Peyer's patch (tissue), 4 donors: ENCODE results near the gene BDNF. TPM values are rescaled to one million over a fixed set of nuclear protein-coding genes. Genes with fewer than 3 reads are reported as not detected.

Experiments used
- DNase-seq, 3 donors: peaks; one replicate each; pipeline ENCODE4 v3.0.0-alpha.2; 2017 to 2019
- H3K27ac ChIP-seq, 4 donors: fragments of 200-600 bp; sonication (generic); one replicate each; pipeline ENCODE4 v1.5.1; 2016 to 2019
- H3K27me3 ChIP-seq, 2 donors: fragments of 200-600 bp; sonication (generic); one replicate each; pipeline ENCODE4 v1.5.1; 2019
- H3K36me3 ChIP-seq, 3 donors: fragments of 200-600 bp; sonication (generic); one replicate each; pipeline ENCODE4 v1.5.1; 2016 to 2019
- H3K4me1 ChIP-seq, 4 donors: fragments of 200-600 bp; sonication (generic); one replicate each; pipeline ENCODE4 v1.5.1; 2016 to 2019
- H3K4me3 ChIP-seq, 4 donors: fragments of 200-600 bp; sonication (generic); 1 replicate in 3 of 4; 2 replicates in 1 of 4; pipeline ENCODE4 v1.5.1; 2016 to 2019; ENCODE audit warnings: mild to moderate bottlenecking in 1 of 4
- H3K9me3 ChIP-seq, 4 donors: fragments of 200-600 bp; sonication (generic); one replicate each; pipeline ENCODE4 v1.5.1; 2016 to 2019; ENCODE audit warnings: mild to moderate bottlenecking in 1 of 4
- POLR2A ChIP-seq, 2 donors: fragments of 450-650 bp; IDR thresholded peaks; one replicate each; pipeline ENCODE4 v1.5.1; 2017; ENCODE audit warnings: antibody characterized with exemption in 2 of 2, mild to moderate bottlenecking in 2 of 2, moderate library complexity in 2 of 2
- total RNA-seq, 4 donors: library from RNA; depleted of rRNA; stranded (reverse); fragments of >200 nt; gene quantifications; one replicate each; pipeline ENCODE4 v1.1.0, GENCODE V29; 2016
- TF ChIP-seq, protein P1 (sequence below), 6 experiments: fragments of 450-650 bp in 4 of 6; fragments of 200-600 bp in 2 of 6; sonication (generic) in 1 of 6; IDR thresholded peaks; one replicate each; pipeline ENCODE4 v1.5.1; 2017 to 2019; ENCODE audit warnings: antibody characterized with exemption in 6 of 6, mild to moderate bottlenecking in 3 of 6, moderate library complexity in 1 of 6

BDNF gene
- total RNA-seq, 4 donors from 2014 or later = 0.53 to 1.3 TPM; not detected in 2

DNA sequence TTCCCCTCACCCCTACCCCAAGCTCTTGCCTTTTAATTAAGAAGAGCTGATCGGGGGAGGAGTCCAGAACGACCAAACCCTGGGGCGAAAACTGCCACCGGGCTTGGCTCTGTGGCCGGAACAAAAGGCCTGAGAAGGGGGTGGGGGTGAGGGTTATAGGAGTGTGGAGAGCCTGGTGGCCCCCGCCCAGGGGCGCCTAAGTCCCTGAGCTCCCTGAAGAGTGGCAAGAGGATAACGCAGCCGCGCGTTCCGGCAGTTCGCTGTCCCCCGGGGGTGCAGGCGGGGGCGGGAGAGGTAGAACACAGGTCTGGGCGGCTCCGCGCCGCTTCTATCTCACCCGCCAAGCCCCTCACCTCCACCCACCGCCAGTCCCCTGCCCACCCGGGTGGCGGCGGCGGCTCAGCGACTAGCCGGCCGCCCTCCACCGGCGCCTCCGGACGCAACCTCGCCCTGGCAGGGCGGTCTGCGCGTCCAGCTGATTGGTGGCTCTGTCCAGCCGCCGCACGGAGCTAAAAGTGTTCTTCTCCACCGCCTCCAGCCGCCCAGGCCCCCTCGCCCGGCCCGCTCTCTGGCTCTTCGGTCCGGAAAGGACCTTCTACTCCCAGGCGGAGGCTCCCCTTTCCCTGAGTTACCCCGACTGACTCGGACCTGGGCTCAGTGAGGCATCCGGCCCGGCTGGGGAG lies 18.7 kb upstream of the BDNF start:
- Histone ChIP-seq H3K27ac (no peak overlapping the region), H3K27me3 (peaks cover 0 to 39% of the 10 kb centered on the region in 2 donors), H3K36me3 (no peaks in the 10 kb centered on the region), H3K4me1 (peaks cover 0 to 27% (median 0%) of the 10 kb centered on the region in 4 donors), H3K4me3 (peak overlapping the region in 2 of 4 donors; percentile 26 to 36), H3K9me3 (no peaks in the 10 kb centered on the region)
- DNase-seq = no peak
- no peak for TF ChIP-seq POLR2A (IDR thresholded peaks at IDR 0.05)
- TF ChIP-seq, protein P1, sequence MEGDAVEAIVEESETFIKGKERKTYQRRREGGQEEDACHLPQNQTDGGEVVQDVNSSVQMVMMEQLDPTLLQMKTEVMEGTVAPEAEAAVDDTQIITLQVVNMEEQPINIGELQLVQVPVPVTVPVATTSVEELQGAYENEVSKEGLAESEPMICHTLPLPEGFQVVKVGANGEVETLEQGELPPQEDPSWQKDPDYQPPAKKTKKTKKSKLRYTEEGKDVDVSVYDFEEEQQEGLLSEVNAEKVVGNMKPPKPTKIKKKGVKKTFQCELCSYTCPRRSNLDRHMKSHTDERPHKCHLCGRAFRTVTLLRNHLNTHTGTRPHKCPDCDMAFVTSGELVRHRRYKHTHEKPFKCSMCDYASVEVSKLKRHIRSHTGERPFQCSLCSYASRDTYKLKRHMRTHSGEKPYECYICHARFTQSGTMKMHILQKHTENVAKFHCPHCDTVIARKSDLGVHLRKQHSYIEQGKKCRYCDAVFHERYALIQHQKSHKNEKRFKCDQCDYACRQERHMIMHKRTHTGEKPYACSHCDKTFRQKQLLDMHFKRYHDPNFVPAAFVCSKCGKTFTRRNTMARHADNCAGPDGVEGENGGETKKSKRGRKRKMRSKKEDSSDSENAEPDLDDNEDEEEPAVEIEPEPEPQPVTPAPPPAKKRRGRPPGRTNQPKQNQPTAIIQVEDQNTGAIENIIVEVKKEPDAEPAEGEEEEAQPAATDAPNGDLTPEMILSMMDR (IDR thresholded peaks at IDR 0.05) = no peak

GRCh38 chr11:27718346-27718862 lies 18.1 kb upstream of the BDNF start:
- H3K36me3 ChIP-seq = no peaks in the 10 kb centered on the region
- H3K4me3 ChIP-seq = peak overlapping the region in 2 of 4 donors; percentile 26 to 36
- no peak overlapping the region for H3K27ac ChIP-seq
- no peak for TF ChIP-seq POLR2A (IDR thresholded peaks at IDR 0.05)
- TF ChIP-seq, protein P1 (IDR thresholded peaks at IDR 0.05) = no peak
- H3K9me3 ChIP-seq = no peaks in the 10 kb centered on the region
- H3K27me3 ChIP-seq = peaks cover 0 to 39% of the 10 kb centered on the region in 2 donors
- DNase-seq = no peak
- H3K4me1 ChIP-seq = peaks cover 0 to 27% (median 0%) of the 10 kb centered on the region in 4 donors

GRCh38 chr11:27717801-27718229 lies 17.6 kb upstream of the BDNF start:
- no peak for DNase-seq
- TF ChIP-seq POLR2A (IDR thresholded peaks at IDR 0.05) = no peak
- TF ChIP-seq, protein P1 (IDR thresholded peaks at IDR 0.05) = no peak
- Histone ChIP-seq H3K9me3 (no peaks in the 10 kb centered on the region), H3K4me3 (no peak overlapping the region), H3K27me3 (peaks cover 0 to 39% of the 10 kb centered on the region in 2 donors), H3K27ac (no peak overlapping the region), H3K4me1 (peaks cover 0 to 26% (median 0%) of the 10 kb centered on the region in 4 donors), H3K36me3 (no peaks in the 10 kb centered on the region)

- no peaks in the 10 kb centered on the region for H3K9me3 ChIP-seq
- DNase-seq = no peak
- no peak for TF ChIP-seq POLR2A (IDR thresholded peaks at IDR 0.05)
- TF ChIP-seq, protein P1 (IDR thresholded peaks at IDR 0.05) = no peak
- H3K36me3 ChIP-seq = no peaks in the 10 kb centered on the region
- peaks cover 0 to 21% (median 0%) of the 10 kb centered on the region in 4 donors for H3K4me1 ChIP-seq
- H3K27me3 ChIP-seq = peaks cover 0 to 34% of the 10 kb centered on the region in 2 donors
- H3K4me3 ChIP-seq = no peak overlapping the region
- no peak overlapping the region for H3K27ac ChIP-seq
Observed at GRCh38 chr11:27717377-27717776, 17.1 kb upstream of the BDNF start.

DNA sequence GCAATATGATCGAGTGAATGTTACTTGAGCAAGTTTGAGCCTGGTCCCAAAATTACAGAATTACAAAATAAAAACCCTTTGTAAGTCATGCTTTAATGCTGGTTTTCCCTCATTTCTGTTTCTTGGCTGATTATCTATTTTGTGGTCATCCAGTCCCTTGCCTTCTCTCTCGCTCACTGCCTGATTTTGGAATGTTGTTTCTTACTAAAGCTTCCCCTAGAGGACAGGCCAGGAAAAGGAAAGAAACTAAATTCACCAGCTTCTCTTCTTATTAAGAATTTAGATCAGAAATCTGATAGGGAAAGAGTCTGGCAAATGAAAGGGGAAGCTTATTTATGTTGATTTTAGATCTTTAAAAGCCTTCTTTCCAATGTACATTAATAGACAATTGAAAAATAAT lies 16.6 kb upstream of the BDNF start:
- peaks cover 0 to 31% of the 10 kb centered on the region in 2 donors for H3K27me3 ChIP-seq
- no peaks in the 10 kb centered on the region for H3K36me3 ChIP-seq
- H3K9me3 ChIP-seq = no peaks in the 10 kb centered on the region
- DNase-seq = no peak
- TF ChIP-seq POLR2A (IDR thresholded peaks at IDR 0.05) = no peak
- TF ChIP-seq, protein P1 (IDR thresholded peaks at IDR 0.05) = no peak
- peaks cover 0 to 16% (median 0%) of the 10 kb centered on the region in 4 donors for H3K4me1 ChIP-seq
- H3K4me3 ChIP-seq = no peak overlapping the region
- H3K27ac ChIP-seq = no peak overlapping the region
